GM19438 (cell line): ENCODE data around the gene CRYBG2.
"Not testable (repeated sequence)": the region's sequence is repeated elsewhere in the genome, so short reads cannot be mapped to it uniquely, and the experiment has no call there.

Experiments
- ATAC-seq: cut with Tn5 transposase; IDR thresholded peaks from one replicate; pipeline ENCODE4 v1.9.1; 2021; ENCODE audit warnings: low read depth; ENCODE audit not compliant: unreplicated experiment

Gene CRYBG2

GRCh38 chr1:26297057-26297790, 56.7 kb downstream of the CRYBG2 start:
- no peak for ATAC-seq

GRCh38 chr1:26296340-26297056, 57.4 kb downstream of the CRYBG2 start:
- ATAC-seq, result no peak

- no peak for ATAC-seq
Observed at GRCh38 chr1:26295194-26296138, 58.5 kb downstream of the CRYBG2 start.

GRCh38 chr1:26293911-26294463, 59.9 kb downstream of the CRYBG2 start:
- no peak for ATAC-seq

GRCh38 chr1:26292735-26293134, 61.2 kb downstream of the CRYBG2 start:
- ATAC-seq, result not testable (repeated sequence)

- ATAC-seq, result no peak
Observed at GRCh38 chr1:26291939-26292338, 62.0 kb downstream of the CRYBG2 start.

GRCh38 chr1:26291433-26291832, 62.5 kb downstream of the CRYBG2 start:
- no peak for ATAC-seq

DNA sequence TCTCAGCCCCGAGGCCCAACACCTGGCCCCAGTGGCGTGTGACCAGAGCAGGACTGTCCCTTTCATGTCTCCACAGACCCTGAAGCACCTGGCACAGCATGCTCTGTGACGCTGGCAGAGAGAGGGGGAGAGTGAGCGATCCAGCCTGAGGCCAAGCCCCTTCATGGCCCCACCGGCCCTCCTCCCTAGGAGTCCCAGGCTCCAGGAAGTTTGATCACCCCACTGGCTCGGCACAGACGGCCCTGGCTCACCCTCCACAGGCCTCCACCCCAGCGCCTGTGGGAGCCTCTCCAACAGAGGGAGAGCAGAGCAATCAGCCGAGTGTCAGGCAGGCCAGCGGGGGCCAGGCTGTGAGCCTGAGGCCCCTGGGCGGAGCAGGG, 63.1 kb downstream of the CRYBG2 start:
- no peak for ATAC-seq

- no peak for ATAC-seq
Observed at GRCh38 chr1:26290122-26290881, 63.6 kb downstream of the CRYBG2 start.

GRCh38 chr1:26289158-26290059, 64.5 kb downstream of the CRYBG2 start:
- ATAC-seq, result peak; percentile 40

- ATAC-seq, result no peak
Observed at GRCh38 chr1:26288311-26288941, 65.5 kb downstream of the CRYBG2 start.

GRCh38 chr1:26287811-26288210, 66.1 kb downstream of the CRYBG2 start:
- ATAC-seq, result no peak

DNA sequence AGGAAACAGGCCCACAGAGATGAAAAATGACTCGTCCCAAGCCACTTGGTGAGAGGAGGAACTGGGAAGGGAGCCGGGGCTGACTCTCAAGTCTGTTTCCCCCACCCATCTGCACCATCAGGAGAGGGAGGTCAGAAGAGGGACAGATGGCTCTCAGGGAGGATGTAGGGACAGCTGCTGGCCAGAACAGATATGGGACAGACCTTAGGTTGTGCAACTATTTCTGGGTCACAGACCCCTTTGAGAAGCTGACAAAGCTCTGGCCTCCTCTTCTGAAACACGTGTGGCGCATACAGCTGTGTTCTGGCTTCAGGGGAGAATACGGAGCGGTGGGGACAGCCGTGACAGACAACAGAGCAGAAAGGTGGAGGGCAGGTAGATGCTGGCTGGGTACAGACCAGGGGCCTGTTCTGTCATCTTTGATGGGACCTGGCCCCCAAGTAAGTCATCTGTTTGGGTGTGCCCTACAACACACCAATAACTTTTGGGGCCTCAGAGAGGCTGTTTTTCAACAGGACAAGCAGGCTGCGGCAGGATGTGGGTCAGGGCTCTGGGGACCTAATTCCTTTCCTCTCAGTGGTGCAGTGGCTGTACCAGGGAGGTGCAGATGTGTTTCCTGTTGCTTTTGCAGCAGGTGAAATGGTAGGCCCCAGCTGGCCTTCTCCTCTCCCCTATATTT, 66.8 kb downstream of the CRYBG2 start:
- peak; percentile 40 for ATAC-seq

DNA sequence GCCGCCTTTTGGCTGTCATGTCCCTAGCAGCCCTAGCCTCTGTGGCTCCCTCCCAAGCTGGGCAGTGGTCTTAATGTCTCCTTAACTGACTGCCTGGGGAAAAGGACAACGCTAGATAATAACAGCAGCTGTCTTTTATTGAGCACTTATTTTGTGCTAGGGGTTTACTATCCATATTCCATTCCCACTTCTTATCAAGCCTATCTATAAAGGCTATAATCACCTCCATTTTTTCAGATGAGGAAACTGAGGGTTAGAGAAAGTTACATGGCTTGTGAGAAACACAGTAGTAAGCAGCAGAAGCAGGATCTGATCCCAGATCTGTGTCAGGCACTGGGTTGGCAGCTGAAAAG, 67.9 kb downstream of the CRYBG2 start:
- no peak for ATAC-seq

- no peak for ATAC-seq
Observed at GRCh38 chr1:26285366-26286063, 68.4 kb downstream of the CRYBG2 start.

DNA sequence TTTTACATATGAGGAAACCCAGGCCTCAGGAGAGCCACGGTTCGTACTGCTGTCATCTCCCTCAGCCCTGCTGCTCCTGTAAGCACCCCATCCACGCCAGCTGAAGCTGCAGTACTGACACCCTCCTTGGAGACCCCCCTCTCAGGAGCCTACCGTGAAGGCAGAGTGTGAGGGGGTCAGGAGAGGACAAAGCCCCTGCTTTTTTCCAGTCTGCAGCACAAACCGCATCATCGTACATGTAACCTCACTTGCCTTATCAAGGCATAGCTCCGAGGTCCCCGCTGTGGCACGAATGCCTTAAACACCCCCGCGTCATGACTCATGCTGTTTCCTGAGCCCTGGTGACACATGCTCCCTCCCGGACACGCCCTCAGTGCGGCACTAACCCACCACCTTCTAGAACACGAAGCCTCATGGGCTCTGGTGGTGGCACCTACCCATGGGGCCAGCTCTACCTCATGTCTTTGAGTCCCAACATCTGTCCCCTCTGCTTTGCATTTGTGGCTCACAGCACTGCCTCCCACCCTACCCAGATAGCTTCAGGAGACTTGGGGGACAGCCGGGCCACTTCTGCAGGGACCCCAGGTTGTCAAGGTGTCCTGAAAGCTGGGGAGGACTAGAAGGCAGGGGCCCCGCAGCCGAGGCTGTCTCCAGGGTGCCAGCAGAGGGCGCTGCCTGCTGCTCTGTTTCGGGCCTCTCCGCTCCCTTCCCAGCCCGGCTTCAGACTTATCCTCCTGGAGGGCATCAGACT, 69.2 kb downstream of the CRYBG2 start:
- no peak for ATAC-seq
